GM12874 (cell line): ENCODE results near the gene ADAT1.
A peak's percentile ranks its signal among the peaks of the same experiment; 100 is the strongest.

Source experiments
- TF ChIP-seq, protein P1 (sequence below): IDR thresholded peaks from 2 replicates; pipeline ENCODE4 v1.5.1; 2011; ENCODE audit warnings: low read depth, mild to moderate bottlenecking, control low read depth, low read length, moderate library complexity; ENCODE audit not compliant: insufficient read depth

The ADAT1 gene

GRCh38 chr16:75559564-75560372, 63.3 kb downstream of the ADAT1 start:
- TF ChIP-seq, protein P1, sequence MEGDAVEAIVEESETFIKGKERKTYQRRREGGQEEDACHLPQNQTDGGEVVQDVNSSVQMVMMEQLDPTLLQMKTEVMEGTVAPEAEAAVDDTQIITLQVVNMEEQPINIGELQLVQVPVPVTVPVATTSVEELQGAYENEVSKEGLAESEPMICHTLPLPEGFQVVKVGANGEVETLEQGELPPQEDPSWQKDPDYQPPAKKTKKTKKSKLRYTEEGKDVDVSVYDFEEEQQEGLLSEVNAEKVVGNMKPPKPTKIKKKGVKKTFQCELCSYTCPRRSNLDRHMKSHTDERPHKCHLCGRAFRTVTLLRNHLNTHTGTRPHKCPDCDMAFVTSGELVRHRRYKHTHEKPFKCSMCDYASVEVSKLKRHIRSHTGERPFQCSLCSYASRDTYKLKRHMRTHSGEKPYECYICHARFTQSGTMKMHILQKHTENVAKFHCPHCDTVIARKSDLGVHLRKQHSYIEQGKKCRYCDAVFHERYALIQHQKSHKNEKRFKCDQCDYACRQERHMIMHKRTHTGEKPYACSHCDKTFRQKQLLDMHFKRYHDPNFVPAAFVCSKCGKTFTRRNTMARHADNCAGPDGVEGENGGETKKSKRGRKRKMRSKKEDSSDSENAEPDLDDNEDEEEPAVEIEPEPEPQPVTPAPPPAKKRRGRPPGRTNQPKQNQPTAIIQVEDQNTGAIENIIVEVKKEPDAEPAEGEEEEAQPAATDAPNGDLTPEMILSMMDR, result no peak

DNA sequence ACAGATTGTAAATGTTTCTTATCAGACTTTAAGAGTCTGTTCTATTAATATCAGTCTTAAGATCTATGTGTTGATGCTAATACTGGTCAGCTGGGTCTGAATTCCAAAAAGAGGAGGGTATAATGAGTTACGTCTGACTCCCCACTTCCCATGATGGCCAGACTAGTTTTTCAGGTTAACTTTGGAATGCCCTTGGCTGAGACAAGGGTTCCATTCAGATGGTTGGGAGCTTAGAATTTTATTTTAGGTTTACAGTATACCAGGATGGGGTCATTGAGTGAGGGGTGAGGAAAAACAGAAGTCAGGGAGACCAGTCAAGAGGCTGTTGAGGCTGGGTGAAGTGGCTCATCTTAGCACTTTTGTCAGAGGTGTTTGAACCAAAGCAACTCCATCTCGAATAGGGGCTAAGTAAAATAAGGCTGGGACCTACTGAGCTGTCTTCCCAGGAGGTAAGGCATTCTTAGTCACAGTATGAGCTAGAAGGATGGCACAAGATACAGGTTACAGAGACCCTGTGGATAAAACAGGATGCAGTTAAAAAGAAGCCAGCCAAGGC, 64.2 kb downstream of the ADAT1 start:
- TF ChIP-seq, protein P1, result no peak

DNA sequence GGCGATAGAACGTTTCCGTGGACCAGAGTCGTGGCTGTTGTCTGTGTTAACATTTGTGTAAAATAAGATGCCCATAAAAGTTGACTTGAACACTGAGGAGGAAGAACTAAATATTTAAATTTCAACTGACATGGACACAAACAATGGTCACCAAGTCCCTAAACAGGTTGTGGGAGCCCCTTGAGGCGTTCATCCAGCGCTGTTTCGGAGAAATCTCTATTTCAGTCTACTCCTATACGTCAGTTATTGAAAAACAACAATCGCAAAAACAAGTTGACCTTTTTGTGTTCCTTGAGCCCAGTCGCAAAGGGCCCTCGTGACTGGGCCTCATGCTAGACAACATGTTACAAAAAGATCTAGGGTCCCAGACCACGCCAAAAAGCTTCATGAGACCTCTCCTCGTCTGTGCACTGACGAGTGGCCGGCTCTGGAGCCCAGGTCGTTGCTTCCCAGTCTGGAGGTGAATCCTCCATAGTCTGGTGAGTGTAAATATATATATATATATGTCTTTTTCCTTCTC, 66.6 kb downstream of the ADAT1 start:
- TF ChIP-seq, protein P1, result no peak

GRCh38 chr16:75555707-75556430, 67.2 kb downstream of the ADAT1 start, which contains the start of gene TMEM231:
Gene TMEM231 (minus strand): TSS chr16:75556252. CDS start chr16:75556209, 43 bp downstream.
- TF ChIP-seq, protein P1, result 0 out of 2 replicates have a peak, but pooled peaks have one; percentile 21

DNA sequence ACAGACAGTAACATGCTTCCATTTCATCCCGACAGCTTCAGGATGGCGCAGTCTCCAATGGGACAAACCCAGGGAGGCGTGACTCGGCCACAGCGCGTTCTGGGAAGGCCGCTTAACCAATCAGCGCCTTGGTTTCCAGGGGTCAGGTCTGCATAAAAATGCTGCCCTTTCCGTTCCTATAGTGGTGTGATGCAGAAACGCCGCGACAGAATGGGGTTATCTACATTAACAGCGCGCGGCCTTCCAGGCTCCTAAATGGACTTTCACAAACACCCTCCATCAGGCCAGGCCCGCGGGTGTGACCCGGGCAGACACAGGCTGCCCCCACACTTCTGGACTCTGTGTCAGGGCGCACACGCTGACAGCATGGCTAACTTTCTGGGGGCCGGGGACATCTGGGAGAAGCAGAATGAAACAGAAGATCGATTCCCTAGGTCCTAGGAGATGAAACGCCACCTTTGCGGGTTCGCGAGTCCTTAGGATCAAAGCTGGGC, 67.8 kb downstream of the ADAT1 start:
- TF ChIP-seq, protein P1, result no peak

GRCh38 chr16:75552951-75553350, 70.1 kb downstream of the ADAT1 start:
- TF ChIP-seq, protein P1, result no peak

DNA sequence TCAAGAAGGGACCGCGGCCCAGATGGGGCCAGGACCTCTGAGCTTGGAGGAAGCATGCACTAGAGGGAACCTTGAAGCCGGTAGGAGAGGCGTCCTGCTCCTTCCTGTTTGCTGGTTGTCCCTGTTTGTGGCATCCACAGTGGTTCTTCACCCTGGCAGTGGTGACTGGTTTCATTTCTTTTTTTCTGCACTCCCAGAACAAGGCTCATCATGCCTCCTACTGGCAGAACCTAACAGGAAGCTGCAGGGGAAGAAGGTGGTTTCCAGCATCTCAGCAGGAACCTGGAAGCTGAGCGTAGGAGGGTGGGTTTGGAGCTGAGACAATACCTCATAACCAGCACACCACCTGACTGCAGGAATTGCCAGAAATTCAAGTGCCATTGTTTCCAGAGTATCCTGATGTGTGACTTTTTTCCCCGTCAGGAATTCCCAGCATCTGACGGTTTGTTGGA, 72.8 kb downstream of the ADAT1 start:
- TF ChIP-seq, protein P1, result peak; percentile 66
